Tibial artery (tissue), 4 donors: Measurements from ENCODE around the gene DENND5B.
"Not testable (repeated sequence)": the region's sequence is repeated elsewhere in the genome, so short reads cannot be mapped to it uniquely, and the experiment has no call there.

ENCODE experiments used
- DNase-seq, 2 donors: peaks; one replicate each; pipeline ENCODE4 v3.0.0-alpha.2; 2019
- H3K27ac ChIP-seq, 2 donors: fragments of 200-600 bp; sonication (generic) in 1 of 2; 1 replicate in 1 of 2; 2 replicates in 1 of 2; pipeline ENCODE4 v1.5.1; 2018 to 2019; ENCODE audit warnings: mild to moderate bottlenecking in 1 of 2
- H3K27me3 ChIP-seq, 2 donors: fragments of 200-600 bp; sonication (generic) in 1 of 2; one replicate each; pipeline versions ENCODE4 v1.5.1 to v1.6.0; 2016 to 2019
- H3K36me3 ChIP-seq, 3 donors: fragments of 200-600 bp; sonication (generic) in 2 of 3; one replicate each; pipeline ENCODE4 v1.5.1; 2016 to 2019; ENCODE audit warnings: mild to moderate bottlenecking in 2 of 3
- H3K4me1 ChIP-seq, 4 donors: fragments of 200-600 bp; sonication (generic) in 2 of 4; 1 replicate in 3 of 4; 2 replicates in 1 of 4; pipeline ENCODE4 v1.5.1; 2016 to 2019
- H3K4me3 ChIP-seq, 2 donors: fragments of 200-600 bp; sonication (generic) in 1 of 2; 1 replicate in 1 of 2; 2 replicates in 1 of 2; pipeline ENCODE4 v1.5.1; 2018 to 2019; ENCODE audit warnings: mild to moderate bottlenecking in 2 of 2
- H3K9me3 ChIP-seq, 3 donors: fragments of 200-600 bp; sonication (generic) in 1 of 3; one replicate each; pipeline ENCODE4 v1.5.1; 2016 to 2019
- intact Hi-C: fragments of 100-400 bp; cut with DNase I; formaldehyde crosslinking; loops from one replicate; pipeline ENCODE4 v1.15.0; 2023; ENCODE audit warnings: low total_unique reads
- TF ChIP-seq, protein P1 (sequence below), 2 experiments: fragments of 200-600 bp in 1 of 2; fragments of 450-650 bp in 1 of 2; IDR thresholded peaks; one replicate each; pipeline ENCODE4 v1.5.1; 2017 to 2019; ENCODE audit warnings: antibody characterized with exemption in 2 of 2, mild to moderate bottlenecking in 1 of 2, moderate library complexity in 1 of 2

The DENND5B gene

DNA sequence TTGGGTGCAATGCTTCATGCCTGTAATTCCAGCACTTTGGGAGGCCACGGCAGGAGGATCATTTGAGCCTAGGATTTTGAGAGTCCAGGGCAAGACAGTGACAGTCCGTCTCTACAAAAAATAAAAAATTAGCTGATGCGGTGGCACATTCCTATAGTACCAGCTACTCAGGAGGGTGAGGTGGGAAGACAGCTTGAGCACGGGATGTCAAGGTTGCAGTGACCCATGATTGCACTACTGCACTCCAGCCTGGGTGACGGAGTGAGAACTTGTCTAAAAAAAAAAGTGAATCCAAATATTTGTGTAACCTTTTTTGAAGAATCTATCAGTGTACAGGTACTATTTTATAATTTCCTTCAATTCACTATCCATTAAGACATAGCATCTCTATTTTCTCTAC is 112.5 kb downstream of the DENND5B start:
- H3K27me3 ChIP-seq = no peaks in the 10 kb centered on the region
- intact Hi-C loops = no loop called here
- no peak overlapping the region for H3K4me3 ChIP-seq
- H3K4me1 ChIP-seq = peaks cover 0 to 22% (median 2%) of the 10 kb centered on the region in 4 donors
- H3K27ac ChIP-seq = no peak overlapping the region
- no peak for DNase-seq
- TF ChIP-seq, protein P1, sequence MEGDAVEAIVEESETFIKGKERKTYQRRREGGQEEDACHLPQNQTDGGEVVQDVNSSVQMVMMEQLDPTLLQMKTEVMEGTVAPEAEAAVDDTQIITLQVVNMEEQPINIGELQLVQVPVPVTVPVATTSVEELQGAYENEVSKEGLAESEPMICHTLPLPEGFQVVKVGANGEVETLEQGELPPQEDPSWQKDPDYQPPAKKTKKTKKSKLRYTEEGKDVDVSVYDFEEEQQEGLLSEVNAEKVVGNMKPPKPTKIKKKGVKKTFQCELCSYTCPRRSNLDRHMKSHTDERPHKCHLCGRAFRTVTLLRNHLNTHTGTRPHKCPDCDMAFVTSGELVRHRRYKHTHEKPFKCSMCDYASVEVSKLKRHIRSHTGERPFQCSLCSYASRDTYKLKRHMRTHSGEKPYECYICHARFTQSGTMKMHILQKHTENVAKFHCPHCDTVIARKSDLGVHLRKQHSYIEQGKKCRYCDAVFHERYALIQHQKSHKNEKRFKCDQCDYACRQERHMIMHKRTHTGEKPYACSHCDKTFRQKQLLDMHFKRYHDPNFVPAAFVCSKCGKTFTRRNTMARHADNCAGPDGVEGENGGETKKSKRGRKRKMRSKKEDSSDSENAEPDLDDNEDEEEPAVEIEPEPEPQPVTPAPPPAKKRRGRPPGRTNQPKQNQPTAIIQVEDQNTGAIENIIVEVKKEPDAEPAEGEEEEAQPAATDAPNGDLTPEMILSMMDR (IDR thresholded peaks at IDR 0.05) = no peak
- peaks cover 8 to 14% (median 10%) of the 10 kb centered on the region in 3 donors for H3K36me3 ChIP-seq
- no peaks in the 10 kb centered on the region for H3K9me3 ChIP-seq

GRCh38 chr12:31477687-31478086 is 113.2 kb downstream of the DENND5B start:
- TF ChIP-seq, protein P1 (IDR thresholded peaks at IDR 0.05) = no peak
- no peak for DNase-seq
- no peak overlapping the region for H3K27ac ChIP-seq
- H3K4me3 ChIP-seq = no peak overlapping the region
- H3K9me3 ChIP-seq = no peaks in the 10 kb centered on the region
- peaks cover 8 to 14% (median 10%) of the 10 kb centered on the region in 3 donors for H3K36me3 ChIP-seq
- peaks cover 0 to 22% (median 2%) of the 10 kb centered on the region in 4 donors for H3K4me1 ChIP-seq
- H3K27me3 ChIP-seq = no peaks in the 10 kb centered on the region
- intact Hi-C loops = no loop called here

- DNase-seq = no peak
- TF ChIP-seq, protein P1 (IDR thresholded peaks at IDR 0.05) = no peak
- peaks cover 8 to 14% (median 10%) of the 10 kb centered on the region in 3 donors for H3K36me3 ChIP-seq
- H3K4me3 ChIP-seq = no peak overlapping the region
- H3K27ac ChIP-seq = no peak overlapping the region
- no peaks in the 10 kb centered on the region for H3K27me3 ChIP-seq
- peaks cover 0 to 22% (median 0%) of the 10 kb centered on the region in 4 donors for H3K4me1 ChIP-seq
- no peaks in the 10 kb centered on the region for H3K9me3 ChIP-seq
- intact Hi-C loops = no loop called here
Measured at GRCh38 chr12:31476437-31476836, 114.5 kb downstream of the DENND5B start.

DNA sequence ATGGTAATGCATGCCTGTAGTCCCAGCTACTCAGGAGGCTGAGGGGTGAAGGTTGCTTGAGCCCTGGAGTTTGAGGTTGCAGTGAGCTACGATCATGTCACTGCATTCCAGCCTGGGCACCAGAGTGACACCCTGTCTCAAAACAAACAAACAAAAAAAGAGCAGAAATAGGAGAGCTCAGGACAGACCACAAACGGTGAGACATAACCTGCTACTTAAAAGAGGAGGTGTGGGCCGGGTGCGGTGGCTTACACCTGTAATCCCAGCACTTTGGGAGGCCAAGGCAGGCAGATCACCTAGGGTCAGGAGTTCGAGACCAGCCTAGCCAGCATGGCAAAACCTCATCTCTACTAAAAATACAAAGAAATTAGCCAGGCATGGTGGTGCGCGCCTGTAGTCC is 115.3 kb downstream of the DENND5B start:
- H3K27me3 ChIP-seq, intact Hi-C loops, H3K27ac ChIP-seq, H3K4me3 ChIP-seq, H3K9me3 ChIP-seq, DNase-seq: not testable (repeated sequence)
- Histone ChIP-seq H3K4me1 (peaks cover 0 to 22% (median 0%) of the 10 kb centered on the region in 4 donors), H3K36me3 (peaks cover 8 to 14% (median 10%) of the 10 kb centered on the region in 3 donors)

DNA sequence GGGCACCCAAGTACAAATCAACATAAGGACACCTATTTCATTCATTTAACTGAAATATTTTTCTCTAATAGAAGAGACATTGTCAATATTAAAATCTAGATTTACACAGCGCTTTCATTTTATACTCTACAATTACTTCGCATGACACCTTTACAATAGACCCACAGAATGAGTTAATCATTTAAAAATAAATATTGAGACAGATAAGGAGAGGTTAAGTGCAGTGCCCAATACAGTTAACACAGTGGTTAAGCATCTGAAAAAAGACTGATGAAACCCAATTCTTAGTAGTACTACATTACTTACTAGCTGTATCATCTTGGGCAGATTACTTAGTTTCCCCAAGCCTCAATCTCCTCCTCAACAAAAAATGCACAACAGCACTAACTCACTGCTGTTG is 116.2 kb downstream of the DENND5B start:
- Histone ChIP-seq H3K4me1 (peaks cover 0 to 22% (median 0%) of the 10 kb centered on the region in 4 donors), H3K36me3 (peaks cover 6 to 10% (median 8%) of the 10 kb centered on the region in 3 donors), H3K27ac (no peak overlapping the region), H3K27me3 (no peaks in the 10 kb centered on the region), H3K9me3 (no peaks in the 10 kb centered on the region), H3K4me3 (no peak overlapping the region)
- TF ChIP-seq, protein P1 (IDR thresholded peaks at IDR 0.05) = no peak
- intact Hi-C loops = no loop called here
- DNase-seq = no peak

- Histone ChIP-seq H3K27me3 (no peaks in the 10 kb centered on the region), H3K4me1 (peaks cover 0 to 13% (median 0%) of the 10 kb centered on the region in 4 donors), H3K4me3 (no peak overlapping the region), H3K9me3 (no peaks in the 10 kb centered on the region), H3K27ac (no peak overlapping the region), H3K36me3 (no peaks in the 10 kb centered on the region)
- no peak for DNase-seq
- TF ChIP-seq, protein P1 (IDR thresholded peaks at IDR 0.05) = no peak
- intact Hi-C loops = no loop called here
Measured at GRCh38 chr12:31471823-31472222, 119.1 kb downstream of the DENND5B start.
